ENCODE data around the gene LRP4.

LRP4 gene

DNA sequence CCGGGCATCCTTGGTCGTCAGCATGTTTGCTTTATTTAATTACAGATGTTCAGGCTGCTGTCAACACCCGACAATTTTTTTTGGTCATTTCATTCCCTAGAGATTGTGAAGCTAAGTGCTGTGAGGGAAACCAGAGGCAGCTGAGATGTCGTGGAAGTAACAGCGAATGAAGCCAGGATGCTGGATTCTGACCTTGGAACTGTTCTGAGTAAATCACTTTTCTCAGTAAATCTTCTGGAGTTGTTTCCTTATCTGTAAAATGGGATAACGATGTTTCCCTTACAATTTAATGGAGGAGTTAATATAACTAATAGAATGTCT lies 71.9 kb downstream of the LRP4 start:
- DNase-seq (ENCODE audit: extremely low read depth in 1 of 2, low read depth in 1 of 2) = no peak

DNA sequence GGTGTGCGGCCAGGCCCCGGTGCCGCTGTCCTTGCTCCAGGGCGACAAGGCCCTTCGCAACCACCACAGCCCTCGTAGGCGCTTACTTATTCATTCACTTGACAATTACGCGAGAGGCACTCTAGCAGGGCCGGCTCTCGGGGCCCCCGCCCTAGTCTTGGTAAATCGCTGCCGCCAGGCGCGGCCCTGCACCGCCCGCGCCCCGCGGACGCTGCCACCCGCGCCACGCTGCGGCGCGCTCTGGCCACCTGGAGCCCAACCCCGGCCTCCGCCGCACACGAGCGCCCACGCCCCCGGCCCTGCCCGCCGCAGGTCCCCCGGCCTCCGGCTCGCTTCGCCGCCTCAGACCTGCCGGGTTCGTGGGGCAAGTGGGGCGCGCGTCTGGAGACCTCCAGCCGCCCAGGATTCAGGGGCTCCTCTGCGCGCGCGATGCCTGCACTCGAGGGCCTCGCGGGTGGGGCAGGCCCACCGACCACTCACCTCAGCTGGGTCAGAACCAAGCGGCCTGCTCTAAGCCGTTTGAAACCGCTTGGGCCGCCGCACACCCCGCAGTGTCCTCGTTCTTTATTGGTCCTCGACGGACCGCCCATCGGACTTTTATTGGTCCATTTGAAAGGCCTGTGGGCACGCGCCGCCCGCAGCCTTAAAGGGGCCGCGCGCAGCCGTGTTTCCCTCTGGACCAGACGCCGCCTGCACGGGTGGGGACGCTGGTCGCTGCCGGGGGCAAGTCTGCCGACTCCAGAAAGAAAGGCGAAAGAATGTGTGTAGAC lies 72.4 kb downstream of the LRP4 start, which contains the start of gene CKAP5:
Gene CKAP5, minus strand, starts transcription at position 541 of the 770 bp plus-strand sequence. CDS start 25,049 bp downstream, outside the sequence.
- peak; percentile 72 to 84 for DNase-seq (ENCODE audit: extremely low read depth in 1 of 2, low read depth in 1 of 2)

- no peak for DNase-seq (ENCODE audit: extremely low read depth in 1 of 2, low read depth in 1 of 2)
These were observed 73.0 kb downstream of the LRP4 start for GRCh38 chr11:46845440-46845739.

DNA sequence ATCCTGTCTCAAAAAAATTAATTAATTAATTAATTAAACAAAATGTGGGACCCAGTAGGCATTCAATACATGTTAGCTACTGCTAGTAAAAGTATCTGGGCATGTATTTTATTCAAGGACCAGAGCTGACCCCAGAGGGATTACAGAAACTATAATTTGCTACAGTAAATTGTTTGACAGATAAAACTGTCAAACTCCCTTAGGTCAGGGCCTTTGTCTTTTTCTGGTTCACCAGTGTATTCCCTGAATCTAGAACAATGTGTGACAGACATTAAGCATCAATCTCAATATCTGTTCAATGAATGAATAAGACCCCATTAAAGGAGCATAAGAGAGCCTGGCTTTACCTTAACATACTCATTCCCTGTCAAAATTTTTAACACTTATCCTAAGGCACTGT lies 78.2 kb downstream of the LRP4 start:
- no peak for DNase-seq (ENCODE audit: extremely low read depth in 1 of 2, low read depth in 1 of 2)

GRCh38 chr11:46838501-46838900 lies 79.8 kb downstream of the LRP4 start:
- no peak for DNase-seq (ENCODE audit: extremely low read depth in 1 of 2, low read depth in 1 of 2)

DNA sequence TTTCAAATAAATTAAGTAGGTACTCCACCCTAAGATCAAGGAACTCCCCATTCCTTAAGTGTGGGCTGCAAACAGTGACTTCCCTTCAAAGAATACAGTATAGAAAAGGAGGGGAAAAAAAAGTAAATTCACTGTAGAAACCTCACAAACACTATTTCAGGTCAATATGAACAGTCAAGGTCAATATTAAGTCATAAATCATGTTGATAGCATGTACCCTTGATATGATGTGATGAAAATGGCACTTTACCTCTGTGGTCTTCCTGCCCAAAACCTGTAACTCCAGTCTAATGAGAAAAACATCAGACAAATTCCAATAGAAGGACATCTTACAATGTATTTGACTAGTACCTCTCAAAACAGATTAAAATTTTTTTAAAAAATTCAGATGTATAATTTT lies 80.5 kb downstream of the LRP4 start:
- no peak for DNase-seq (ENCODE audit: extremely low read depth in 1 of 2, low read depth in 1 of 2)

- DNase-seq (ENCODE audit: extremely low read depth in 1 of 2, low read depth in 1 of 2) = no peak
These were observed 81.5 kb downstream of the LRP4 start for GRCh38 chr11:46836870-46837269.

DNA sequence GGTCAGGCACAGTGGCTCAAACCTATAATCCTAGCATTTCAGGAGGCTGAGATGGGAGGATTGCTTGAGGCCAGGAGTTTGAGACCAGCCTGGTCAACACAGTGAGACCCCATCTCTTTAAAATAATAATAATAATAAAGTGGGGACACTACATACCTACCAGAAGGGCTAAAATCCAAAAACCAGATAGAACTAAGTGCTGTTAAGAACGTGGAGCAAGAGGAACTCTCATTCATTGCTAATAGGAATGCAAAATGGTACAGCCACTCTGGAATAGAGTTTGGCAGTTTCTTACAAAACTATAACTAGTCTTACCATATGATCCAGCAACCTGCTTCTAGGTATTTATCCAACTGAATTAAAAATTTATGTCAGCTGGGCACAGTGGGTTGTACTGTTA lies 81.9 kb downstream of the LRP4 start:
- no peak for DNase-seq (ENCODE audit: extremely low read depth in 1 of 2, low read depth in 1 of 2)

- no peak for DNase-seq (ENCODE audit: extremely low read depth in 1 of 2, low read depth in 1 of 2)
These were observed 82.5 kb downstream of the LRP4 start for GRCh38 chr11:46835897-46836296.

GRCh38 chr11:46834821-46835220 lies 83.5 kb downstream of the LRP4 start:
- DNase-seq (ENCODE audit: extremely low read depth in 1 of 2, low read depth in 1 of 2) = no peak

GRCh38 chr11:46832511-46833214 lies 85.7 kb downstream of the LRP4 start:
- no peak for DNase-seq (ENCODE audit: extremely low read depth in 1 of 2, low read depth in 1 of 2)

GRCh38 chr11:46827995-46828394 lies 90.4 kb downstream of the LRP4 start:
- DNase-seq (ENCODE audit: extremely low read depth in 1 of 2, low read depth in 1 of 2) = no peak

GRCh38 chr11:46826310-46827044 lies 91.9 kb downstream of the LRP4 start:
- peak; percentile 55 to 58 for DNase-seq (ENCODE audit: extremely low read depth in 1 of 2, low read depth in 1 of 2)

GRCh38 chr11:46808799-46809431 lies 109.4 kb downstream of the LRP4 start:
- no peak for DNase-seq (ENCODE audit: extremely low read depth in 1 of 2, low read depth in 1 of 2)
